Esophagus squamous epithelium (tissue), 4 donors: ENCODE results near the gene CHMP4A.

Source experiments
- CTCF ChIP-seq, 6 experiments: fragments of 450-650 bp in 4 of 6; fragments of 200-600 bp in 2 of 6; sonication (generic) in 2 of 6; IDR thresholded peaks; one replicate each; pipeline ENCODE4 v1.5.1; 2016 to 2019; ENCODE audit warnings: antibody characterized with exemption in 6 of 6, mild to moderate bottlenecking in 4 of 6, moderate library complexity in 4 of 6
- POLR2A ChIP-seq, 4 donors: fragments of 450-650 bp; IDR thresholded peaks; one replicate each; pipeline ENCODE4 v1.6.1; 2017; ENCODE audit warnings: antibody characterized with exemption in 4 of 4, mild to moderate bottlenecking in 4 of 4, moderate library complexity in 3 of 4

- TF ChIP-seq POLR2A (IDR thresholded peaks at IDR 0.05): no peak
- TF ChIP-seq CTCF (IDR thresholded peaks at IDR 0.05): no peak
Measured at GRCh38 chr14:24252289-24253124, 39.2 kb upstream of the CHMP4A start.
